PFSK-1 (cell line): ENCODE measurements around the gene ETS2. TPM values are rescaled to one million over a fixed set of nuclear protein-coding genes. Genes with fewer than 3 reads are reported as not detected.

ENCODE experiments used
- FOXP2 ChIP-seq: optimal IDR thresholded peaks from 2 replicates; pipeline ENCODE3; 2011; ENCODE audit warnings: borderline replicate concordance, control low read depth, inconsistent platforms; ENCODE audit not compliant: insufficient read depth; ENCODE audit errors: extremely low read length, extremely low read depth
- POLR2AphosphoS5 ChIP-seq: IDR thresholded peaks from 2 replicates; pipeline ENCODE4 v1.6.1; 2012; ENCODE audit warnings: low read depth, mild to moderate bottlenecking, control low read depth, low read length, moderate library complexity
- SIN3A ChIP-seq: IDR thresholded peaks from 2 replicates; pipeline ENCODE4 v1.6.1; 2012; ENCODE audit warnings: mild to moderate bottlenecking, low read length, moderate library complexity, borderline replicate concordance; ENCODE audit not compliant: insufficient read depth
- TAF1 ChIP-seq: IDR thresholded peaks from 2 replicates; pipeline ENCODE4 v1.6.1; 2012; ENCODE audit warnings: low read length, control low read depth, borderline replicate concordance; ENCODE audit not compliant: insufficient read depth
- polyA plus RNA-seq: library from polyadenylated mRNA; unstranded; fragments of >200 nt; gene quantifications from one replicate; pipeline ENCODE4 v1.2.1, GENCODE V29; 2012; ENCODE audit warnings: low read depth, missing spikeins; ENCODE audit not compliant: insufficient read length
- TF ChIP-seq, protein P1 (sequence below), 2 experiments: IDR thresholded peaks; 2 replicates each; pipeline versions ENCODE4 v1.6.1 to v1.8.0; 2011 to 2012; ENCODE audit warnings: low read depth in 2 of 2, low read length in 2 of 2, control low read depth in 1 of 2, inconsistent platforms in 1 of 2, mild to moderate bottlenecking in 1 of 2, moderate library complexity in 1 of 2; ENCODE audit not compliant: insufficient read depth in 1 of 2

The ETS2 gene
- 15.3 TPM for polyA plus RNA-seq

DNA sequence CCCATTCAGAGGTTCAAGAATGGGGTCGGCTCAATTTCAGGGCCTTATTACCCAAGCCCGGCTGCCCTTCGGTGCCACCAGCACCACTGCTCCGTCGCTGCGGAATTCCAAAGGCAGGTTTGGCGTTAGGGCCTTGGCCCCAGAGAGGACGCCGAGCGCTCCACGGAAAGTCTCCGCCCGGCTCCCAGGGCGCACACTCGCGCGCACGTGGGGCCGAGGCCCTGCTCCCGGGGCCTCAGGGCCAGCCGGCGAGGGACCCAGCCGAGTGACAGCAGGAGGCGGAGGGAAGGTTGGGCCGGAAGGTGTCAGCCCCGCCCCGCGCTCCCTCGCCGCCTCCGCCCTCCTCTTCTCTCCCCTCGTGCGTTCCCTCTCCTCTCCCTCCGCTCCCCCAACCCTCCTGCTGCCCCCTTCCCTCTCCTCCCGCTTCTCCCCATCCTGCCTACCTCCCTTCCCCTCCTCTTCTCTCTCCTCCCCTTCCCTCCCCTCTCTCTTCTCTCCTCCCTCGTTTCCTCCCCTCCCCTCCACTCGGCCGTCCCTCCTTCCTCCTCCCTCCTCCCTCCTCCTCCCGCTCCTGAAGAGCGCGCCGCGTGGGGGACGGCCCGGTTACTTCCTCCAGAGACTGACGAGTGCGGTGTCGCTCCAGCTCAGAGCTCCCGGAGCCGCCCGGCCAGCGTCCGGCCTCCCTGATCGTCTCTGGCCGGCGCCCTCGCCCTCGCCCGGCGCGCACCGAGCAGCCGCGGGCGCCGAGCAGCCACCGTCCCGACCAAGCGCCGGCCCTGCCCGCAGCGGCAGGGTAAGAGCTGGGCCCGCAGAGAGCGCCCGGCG lies at the start of gene ETS2:
Gene ETS2, plus strand, starts transcription at position 602 of the 825 bp plus-strand sequence. CDS start 4,106 bp downstream, outside the sequence.
- TF ChIP-seq TAF1 = peak; percentile 89; the same call in 1 of the 2 replicates
- no peak for TF ChIP-seq SIN3A
- peak; percentile 84 for TF ChIP-seq FOXP2
- TF ChIP-seq, protein P1, sequence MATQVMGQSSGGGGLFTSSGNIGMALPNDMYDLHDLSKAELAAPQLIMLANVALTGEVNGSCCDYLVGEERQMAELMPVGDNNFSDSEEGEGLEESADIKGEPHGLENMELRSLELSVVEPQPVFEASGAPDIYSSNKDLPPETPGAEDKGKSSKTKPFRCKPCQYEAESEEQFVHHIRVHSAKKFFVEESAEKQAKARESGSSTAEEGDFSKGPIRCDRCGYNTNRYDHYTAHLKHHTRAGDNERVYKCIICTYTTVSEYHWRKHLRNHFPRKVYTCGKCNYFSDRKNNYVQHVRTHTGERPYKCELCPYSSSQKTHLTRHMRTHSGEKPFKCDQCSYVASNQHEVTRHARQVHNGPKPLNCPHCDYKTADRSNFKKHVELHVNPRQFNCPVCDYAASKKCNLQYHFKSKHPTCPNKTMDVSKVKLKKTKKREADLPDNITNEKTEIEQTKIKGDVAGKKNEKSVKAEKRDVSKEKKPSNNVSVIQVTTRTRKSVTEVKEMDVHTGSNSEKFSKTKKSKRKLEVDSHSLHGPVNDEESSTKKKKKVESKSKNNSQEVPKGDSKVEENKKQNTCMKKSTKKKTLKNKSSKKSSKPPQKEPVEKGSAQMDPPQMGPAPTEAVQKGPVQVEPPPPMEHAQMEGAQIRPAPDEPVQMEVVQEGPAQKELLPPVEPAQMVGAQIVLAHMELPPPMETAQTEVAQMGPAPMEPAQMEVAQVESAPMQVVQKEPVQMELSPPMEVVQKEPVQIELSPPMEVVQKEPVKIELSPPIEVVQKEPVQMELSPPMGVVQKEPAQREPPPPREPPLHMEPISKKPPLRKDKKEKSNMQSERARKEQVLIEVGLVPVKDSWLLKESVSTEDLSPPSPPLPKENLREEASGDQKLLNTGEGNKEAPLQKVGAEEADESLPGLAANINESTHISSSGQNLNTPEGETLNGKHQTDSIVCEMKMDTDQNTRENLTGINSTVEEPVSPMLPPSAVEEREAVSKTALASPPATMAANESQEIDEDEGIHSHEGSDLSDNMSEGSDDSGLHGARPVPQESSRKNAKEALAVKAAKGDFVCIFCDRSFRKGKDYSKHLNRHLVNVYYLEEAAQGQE (IDR thresholded peaks at IDR 0.05; ENCODE audit: insufficient read depth in 1 of 2, low read depth in 2 of 2, low read length in 2 of 2) = no peak
- peak; percentile 91; the same call in 1 of the 2 replicates for TF ChIP-seq POLR2AphosphoS5

DNA sequence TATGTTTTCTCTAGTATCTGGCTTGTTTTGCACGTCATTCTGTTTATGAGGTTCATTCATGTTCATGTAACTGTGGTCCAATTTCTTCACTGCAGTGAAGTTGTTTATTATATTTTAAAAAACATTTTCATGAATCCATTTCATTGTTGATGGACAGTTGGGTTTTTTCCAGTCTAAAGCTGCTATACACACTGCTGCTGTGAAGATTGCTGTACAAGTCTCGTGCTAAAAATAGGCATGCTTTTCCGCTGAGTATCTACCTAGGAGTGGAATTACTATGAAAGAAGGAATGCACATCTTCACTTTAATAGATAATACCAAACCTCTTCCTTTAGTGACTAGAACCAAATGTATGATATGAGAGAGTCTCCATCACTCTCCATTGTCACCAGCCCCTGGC lies 49.0 kb upstream of the ETS2 start:
- TF ChIP-seq SIN3A (no peak), POLR2AphosphoS5 (no peak), FOXP2 (no peak), TAF1 (no peak)
- TF ChIP-seq, protein P1 (IDR thresholded peaks at IDR 0.05; ENCODE audit: insufficient read depth in 1 of 2, low read depth in 2 of 2, low read length in 2 of 2) = no peak

DNA sequence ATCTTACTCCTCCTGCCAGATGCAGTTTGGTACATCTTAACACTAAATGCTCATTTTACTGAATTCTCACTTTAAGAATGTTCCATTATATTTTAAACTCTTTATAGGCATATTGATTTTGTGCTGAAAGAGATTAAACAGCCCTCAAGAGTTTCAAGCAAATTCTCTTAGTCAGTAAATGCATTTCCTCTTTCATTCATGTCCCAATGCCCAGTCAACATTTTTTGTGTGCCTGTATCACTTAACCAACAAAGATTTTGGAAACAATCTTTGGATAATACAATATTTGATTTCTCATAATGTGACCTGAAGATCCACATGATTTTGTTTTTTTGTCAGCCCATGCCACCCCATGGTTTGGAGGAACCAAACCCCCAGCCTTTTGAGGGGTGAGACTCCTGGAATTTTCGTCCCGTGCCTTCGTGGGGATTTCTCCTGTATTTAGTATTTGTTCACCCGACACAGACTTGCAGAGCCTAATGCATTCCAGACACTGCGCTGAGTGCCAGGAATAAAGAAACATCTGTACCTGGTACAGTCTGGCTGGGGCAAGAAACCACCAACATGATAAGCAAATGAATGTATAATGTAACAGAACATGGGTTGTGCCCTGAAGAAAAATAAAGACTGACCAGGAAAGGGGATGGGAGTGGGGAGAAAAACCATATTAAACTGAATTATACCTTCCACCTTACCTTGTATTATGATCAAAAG lies 47.1 kb upstream of the ETS2 start:
- TF ChIP-seq POLR2AphosphoS5 (no peak), SIN3A (no peak), FOXP2 (no peak), TAF1 (no peak)
- TF ChIP-seq, protein P1 (IDR thresholded peaks at IDR 0.05; ENCODE audit: insufficient read depth in 1 of 2, low read depth in 2 of 2, low read length in 2 of 2) = no peak

DNA sequence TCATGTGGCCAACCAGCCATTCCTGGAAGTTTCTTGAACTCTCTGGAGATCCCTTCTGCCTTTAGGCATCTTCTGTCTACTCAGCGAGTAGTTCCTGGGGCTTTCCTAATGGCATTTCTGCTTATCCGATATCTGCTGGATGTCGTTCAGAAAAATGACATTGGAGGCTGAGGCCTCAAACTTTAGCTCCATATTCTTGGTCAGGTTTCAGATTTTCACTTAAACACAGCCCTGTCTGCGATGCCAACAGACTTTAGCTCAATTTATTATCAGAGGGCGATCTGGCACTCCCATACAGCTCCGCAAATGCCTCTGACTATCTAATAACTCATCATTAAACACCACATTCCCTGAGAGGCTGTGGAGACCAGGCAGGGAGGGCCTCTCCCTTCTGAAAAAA lies 46.3 kb upstream of the ETS2 start:
- no peak for TF ChIP-seq SIN3A

DNA sequence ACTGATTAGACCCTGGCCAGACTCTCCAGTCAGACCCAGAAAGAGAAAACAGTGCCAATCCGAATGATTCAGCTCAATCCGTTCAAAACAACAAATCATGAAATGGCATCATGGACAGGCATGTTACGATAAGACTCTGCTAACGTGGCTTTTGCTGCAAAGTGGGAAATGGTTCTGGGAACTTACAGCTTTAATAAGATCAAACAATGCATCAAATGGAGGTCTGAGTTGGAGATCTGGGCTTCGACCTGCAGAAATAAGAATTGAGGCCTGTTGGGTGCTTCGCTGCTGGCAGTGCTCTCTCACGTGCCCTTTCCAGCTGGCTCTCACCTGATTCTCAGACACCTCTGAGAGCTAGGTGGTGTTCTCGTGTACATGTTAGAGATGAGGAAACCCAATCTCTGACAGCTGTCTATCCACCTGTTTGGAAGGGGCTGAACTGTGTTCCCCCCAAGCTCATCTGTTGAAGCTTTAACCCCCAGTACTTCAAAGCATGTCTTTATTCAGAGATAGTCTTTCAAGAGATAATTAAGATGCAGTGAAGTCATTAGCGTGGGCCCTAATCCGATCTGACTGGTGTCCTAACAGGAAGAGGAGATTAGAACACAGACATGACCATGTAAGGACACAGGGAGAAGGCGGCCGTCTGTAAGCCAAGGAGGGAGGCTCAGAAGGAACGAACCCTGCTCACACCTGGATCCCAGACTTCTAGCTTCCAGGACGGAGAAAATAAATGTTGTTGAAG lies 45.5 kb upstream of the ETS2 start:
- no peak for TF ChIP-seq POLR2AphosphoS5
- TF ChIP-seq, protein P1 (IDR thresholded peaks at IDR 0.05; ENCODE audit: insufficient read depth in 1 of 2, low read depth in 2 of 2, low read length in 2 of 2) = no peak
- no peak for TF ChIP-seq FOXP2
- no peak for TF ChIP-seq SIN3A
- no peak for TF ChIP-seq TAF1
